K562 (cell line): Measurements from ENCODE around the gene CARMIL3. TPM values are rescaled to one million over a fixed set of nuclear protein-coding genes. Genes with fewer than 3 reads are reported as not detected.

Source experiments
- ATAC-seq: fragments of 200-7000 bp; cut with Tn5 transposase; 3 replicates; pipeline ENCODE4 v1.9.1; 2020; ENCODE audit warnings: moderate library complexity
- BruUV-seq: library from RNA; stranded (reverse); fragments of 400-500 nt; replicated peaks from 2 replicates; lab custom pipeline; 2021; lab: Mats Ljungman, UMichigan
- CTCF ChIA-PET: fragments of 300-600 bp; formaldehyde crosslinking; extraction: SDS; loops from one replicate; lab custom pipeline; 2021; ENCODE audit warnings: low intra/inter-chr PET ratio; lab: Yijun Ruan, JAX
- POLR2A ChIA-PET: fragments of 300-600, 350-650 bp; sonication (Branson Sonifier 250); formaldehyde crosslinking; extraction: SDS; loops from one replicate; lab custom pipeline; 2021; ENCODE audit warnings: antibody characterized with exemption, inconsistent platforms; lab: Yijun Ruan, JAX
- DNase-seq, 4 experiments: peaks; one replicate each; pipeline versions ENCODE4 v3.0.0 to v3.0.0-alpha.2; 2011 to 2018; ENCODE audit warnings: low spot score in 3 of 4, mixed read lengths in 3 of 4; ENCODE audit errors: extremely low read depth in 1 of 4
- FAIRE-seq: peaks from 2 replicates; lab custom pipeline; 2011; peaks lifted over from hg19 to GRCh38; lab: Jason Lieb, UNC
- H2AFZ ChIP-seq: 2 replicates; pipeline ENCODE4 v1.6.0; 2011; ENCODE audit warnings: low read depth, low read length, control low read depth, inconsistent platforms
- H3K27ac ChIP-seq: fragments of 200-600 bp; 3 replicates; pipeline ENCODE4 v1.8.0; 2011; ENCODE audit warnings: low read depth, mild to moderate bottlenecking, control low read depth, inconsistent platforms, low read length, moderate library complexity, mixed read lengths; ENCODE audit errors: extremely low read depth
- H3K27me3 ChIP-seq, 2 experiments: fragments of 300-600 bp in 1 of 2; 2 replicates in 1 of 2; 3 replicates in 1 of 2; pipeline versions ENCODE4 v1.6.0 to v1.8.0; 2011; ENCODE audit warnings: inconsistent platforms in 2 of 2, low read length in 2 of 2, mild to moderate bottlenecking in 1 of 2, mixed read lengths in 1 of 2, moderate library complexity in 1 of 2; ENCODE audit not compliant: control insufficient read depth in 2 of 2, insufficient read depth in 2 of 2
- H3K36me3 ChIP-seq: fragments of 300-600 bp; 3 replicates; pipeline ENCODE4 v1.8.0; 2011; ENCODE audit warnings: mild to moderate bottlenecking, low read length, inconsistent platforms; ENCODE audit not compliant: control insufficient read depth, insufficient read depth
- H3K4me1 ChIP-seq, 2 experiments: fragments of 200-600 bp in 1 of 2; replicated peaks in 1 of 2; 2 replicates in 1 of 2; 3 replicates in 1 of 2; pipeline versions ENCODE4 v1.5.1 to v1.8.0; 2011; ENCODE audit warnings: inconsistent platforms in 2 of 2, low read length in 2 of 2, mild to moderate bottlenecking in 1 of 2, mixed read lengths in 1 of 2, moderate library complexity in 1 of 2; ENCODE audit not compliant: control insufficient read depth in 2 of 2, insufficient read depth in 2 of 2
- H3K4me2 ChIP-seq: 2 replicates; pipeline ENCODE4 v1.6.1; 2011; ENCODE audit warnings: low read length, control low read depth, inconsistent platforms, mixed read lengths; ENCODE audit not compliant: insufficient read depth
- H3K4me3 ChIP-seq: fragments of 200-600 bp; sonication (generic), shearing (Covaris generic); 2 replicates; pipeline ENCODE4 v1.5.1; 2016; ENCODE audit warnings: control low read depth, inconsistent platforms
- H3K79me2 ChIP-seq: fragments of 200-600 bp; 3 replicates; pipeline ENCODE4 v1.8.0; 2011; ENCODE audit warnings: low read length, inconsistent platforms; ENCODE audit not compliant: control insufficient read depth, insufficient read depth
- H3K9ac ChIP-seq, 2 experiments: 2 replicates each; pipeline versions ENCODE4 v1.6.0 to v1.6.1; 2011; ENCODE audit warnings: low read depth in 2 of 2, low read length in 2 of 2, control low read depth in 1 of 2, inconsistent platforms in 1 of 2, mild to moderate bottlenecking in 1 of 2, mixed read lengths in 1 of 2; ENCODE audit not compliant: insufficient read depth in 1 of 2
- H3K9me1 ChIP-seq: one replicate; pipeline ENCODE4 v1.6.0; 2011; ENCODE audit warnings: inconsistent platforms, mild to moderate bottlenecking, low read length, moderate library complexity; ENCODE audit not compliant: control insufficient read depth, insufficient read depth
- H3K9me3 ChIP-seq: replicated peaks from 2 replicates; pipeline ENCODE4 v1.5.1; 2011; ENCODE audit warnings: low read depth, low read length, inconsistent platforms; ENCODE audit not compliant: control insufficient read depth, insufficient read depth
- H4K20me1 ChIP-seq: replicated peaks from 2 replicates; pipeline ENCODE4 v1.6.1; 2011; ENCODE audit warnings: low read length, inconsistent platforms, mixed read lengths; ENCODE audit not compliant: control insufficient read depth, insufficient read depth
- POLR2G ChIP-seq: fragments of 200-400 bp; formaldehyde crosslinking; IDR thresholded peaks from 2 replicates; pipeline ENCODE4 v1.6.1; 2017; ENCODE audit warnings: low read depth, mild to moderate bottlenecking, antibody characterized with exemption, low read length, moderate library complexity
- RBFOX2 ChIP-seq: fragments of 200-400 bp; formaldehyde crosslinking; IDR thresholded peaks from 2 replicates; pipeline ENCODE4 v1.6.1; 2017; ENCODE audit warnings: low read depth, mild to moderate bottlenecking, low read length, moderate library complexity
- WGBS: fragments of 100-300 bp; shearing (Covaris generic); methylation state at CpG from one replicate; pipeline ENCODE4 v1.1.6; 2016; ENCODE audit warnings: low coverage, mixed read lengths; ENCODE audit not compliant: insufficient coverage; ENCODE audit errors: missing lambda C conversion rate; 5-methylcytosine and 5-hydroxymethylcytosine counted together
- in situ Hi-C: fragments of 300-500 bp; cut with MboI; formaldehyde crosslinking; loops from 4 replicates; pipeline ENCODE4 v1.15.0; 2018; ENCODE audit warnings: inconsistent platforms, mixed read lengths
- intact Hi-C: fragments of 100-400 bp; cut with micrococcal nuclease; formaldehyde crosslinking; loops from 2 replicates; pipeline ENCODE4 v1.14.2; 2022
- polyA plus RNA-seq, 8 experiments: library from polyadenylated mRNA; depleted of rRNA in 4 of 8; stranded (reverse) in 5 of 8; unstranded in 3 of 8; fragments of >200 nt; fragmentation: Nextera tagmentation in 2 of 8; fragmentation: Illumina TruSeq in 1 of 8; extraction: Ambion mirVana in 2 of 8; extraction: Trizol in 1 of 8; gene quantifications; 2 replicates each; pipeline versions ENCODE4 v1.2.1 to v1.2.3, GENCODE V29; 2011 to 2014; ENCODE audit warnings: inconsistent platforms in 1 of 8, missing spikeins in 1 of 8
- total RNA-seq, 7 experiments: library from RNA; depleted of rRNA in 6 of 7; stranded (reverse); fragments of >200 nt in 6 of 7; fragmentation: Illumina TruSeq in 2 of 7; extraction: Trizol in 2 of 7; gene quantifications; 2 replicates each; pipeline versions ENCODE4 v1.2.1 to v1.2.3, GENCODE V29; 2011 to 2021; ENCODE audit warnings: low replicate concordance in 1 of 7
- TF ChIP-seq, protein P1 (sequence below), 2 experiments: fragments of 150-350 bp in 1 of 2; IDR thresholded peaks; 2 replicates each; pipeline ENCODE4 v1.6.1; 2012 to 2016; ENCODE audit warnings: low read depth in 2 of 2, low read length in 2 of 2, mild to moderate bottlenecking in 1 of 2, moderate library complexity in 1 of 2

Gene CARMIL3
- total and polyA plus RNA-seq, 9 of the 15 experiments (the other 6 are each of a cell fraction or from before 2014, with no cell fraction given) = 0.01 to 0.11 (median 0.05) TPM; not detected in 5

DNA sequence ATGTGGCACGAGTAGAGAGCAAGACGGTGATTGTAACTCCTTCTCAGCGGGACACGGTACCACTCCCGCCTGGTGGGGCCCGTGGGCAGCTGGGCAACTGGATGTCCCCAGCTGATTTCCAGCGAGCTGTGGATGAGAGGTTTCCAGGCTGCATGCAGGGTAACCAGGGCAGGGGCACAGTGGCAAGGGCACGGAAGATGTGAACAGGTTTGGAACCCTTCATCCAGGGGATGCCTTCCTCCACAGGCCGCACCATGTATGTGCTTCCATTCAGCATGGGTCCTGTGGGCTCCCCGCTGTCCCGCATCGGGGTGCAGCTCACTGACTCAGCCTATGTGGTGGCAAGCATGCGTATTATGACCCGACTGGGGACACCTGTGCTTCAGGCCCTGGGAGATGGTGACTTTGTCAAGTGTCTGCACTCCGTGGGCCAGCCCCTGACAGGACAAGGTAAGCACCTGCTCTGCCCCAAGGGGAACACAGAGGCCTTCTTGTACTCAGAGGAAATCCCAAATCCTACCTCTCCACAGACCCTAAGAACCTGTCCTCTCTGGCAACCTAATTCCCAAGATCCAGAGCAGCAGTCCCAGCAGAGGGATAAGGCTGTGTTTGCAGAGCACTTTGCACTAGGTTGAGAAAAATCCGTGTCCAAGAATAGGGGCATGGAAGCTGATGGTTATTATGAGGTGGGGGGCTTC is 46.6 kb downstream of the CARMIL3 start:
- CTCF ChIA-PET = no interaction called here
- peaks cover 29% of the 10 kb centered on the region for H3K79me2 ChIP-seq
- H3K27ac ChIP-seq = no peak overlapping the region
- no peak for FAIRE-seq
- WGBS = 90% methylated on average over 9 of the region's 16 CpGs
- H2AFZ ChIP-seq = no peak overlapping the region
- H3K9me3 ChIP-seq = no peaks in the 10 kb centered on the region
- H3K4me1 ChIP-seq = peaks cover 12 to 19% of the 10 kb centered on the region in 2 experiments; a peak in 4 of 5 replicates
- intact Hi-C loops (loop anchor here (10.0 kb wide), 2 partner anchors 46 to 84 kb away; partner anchors contain the start of genes EMC9, PSME2 and RNF31), in situ Hi-C loops (no loop called here)
- H3K9ac ChIP-seq = no peak overlapping the region; a peak in 1 of 4 replicates
- no peak for DNase-seq
- H3K4me2 ChIP-seq = no peak overlapping the region
- H3K4me3 ChIP-seq = no peak overlapping the region
- H4K20me1 ChIP-seq = 0 out of 2 replicates have a peak, but pooled peaks cover 2% of the 10 kb centered on the region
- no TSS peak for BruUV-seq
- POLR2A ChIA-PET = interaction anchor here (1.0 kb wide), 2 partner anchors 10 to 16 kb away, joined by 3 to 4 read pairs; partner anchors contain the start of genes DCAF11 and NRL
- peaks cover 56% of the 10 kb centered on the region; the same call in 2 of the 3 replicates for H3K36me3 ChIP-seq
- ATAC-seq = no peak
- TF ChIP-seq, protein P1, sequence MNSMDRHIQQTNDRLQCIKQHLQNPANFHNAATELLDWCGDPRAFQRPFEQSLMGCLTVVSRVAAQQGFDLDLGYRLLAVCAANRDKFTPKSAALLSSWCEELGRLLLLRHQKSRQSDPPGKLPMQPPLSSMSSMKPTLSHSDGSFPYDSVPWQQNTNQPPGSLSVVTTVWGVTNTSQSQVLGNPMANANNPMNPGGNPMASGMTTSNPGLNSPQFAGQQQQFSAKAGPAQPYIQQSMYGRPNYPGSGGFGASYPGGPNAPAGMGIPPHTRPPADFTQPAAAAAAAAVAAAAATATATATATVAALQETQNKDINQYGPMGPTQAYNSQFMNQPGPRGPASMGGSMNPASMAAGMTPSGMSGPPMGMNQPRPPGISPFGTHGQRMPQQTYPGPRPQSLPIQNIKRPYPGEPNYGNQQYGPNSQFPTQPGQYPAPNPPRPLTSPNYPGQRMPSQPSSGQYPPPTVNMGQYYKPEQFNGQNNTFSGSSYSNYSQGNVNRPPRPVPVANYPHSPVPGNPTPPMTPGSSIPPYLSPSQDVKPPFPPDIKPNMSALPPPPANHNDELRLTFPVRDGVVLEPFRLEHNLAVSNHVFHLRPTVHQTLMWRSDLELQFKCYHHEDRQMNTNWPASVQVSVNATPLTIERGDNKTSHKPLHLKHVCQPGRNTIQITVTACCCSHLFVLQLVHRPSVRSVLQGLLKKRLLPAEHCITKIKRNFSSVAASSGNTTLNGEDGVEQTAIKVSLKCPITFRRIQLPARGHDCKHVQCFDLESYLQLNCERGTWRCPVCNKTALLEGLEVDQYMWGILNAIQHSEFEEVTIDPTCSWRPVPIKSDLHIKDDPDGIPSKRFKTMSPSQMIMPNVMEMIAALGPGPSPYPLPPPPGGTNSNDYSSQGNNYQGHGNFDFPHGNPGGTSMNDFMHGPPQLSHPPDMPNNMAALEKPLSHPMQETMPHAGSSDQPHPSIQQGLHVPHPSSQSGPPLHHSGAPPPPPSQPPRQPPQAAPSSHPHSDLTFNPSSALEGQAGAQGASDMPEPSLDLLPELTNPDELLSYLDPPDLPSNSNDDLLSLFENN (IDR thresholded peaks at IDR 0.05; ENCODE audit: low read depth in 2 of 2, low read length in 2 of 2) = no peak
- TF ChIP-seq RBFOX2 = peak; percentile 16
- peak; percentile 55; the same call in 1 of the 2 replicates for TF ChIP-seq POLR2G
- no peaks in the 10 kb centered on the region for H3K27me3 ChIP-seq
- H3K9me1 ChIP-seq = no peaks in the 10 kb centered on the region
